HFFc6 (cell line): ENCODE results near the gene SLC25A1. TPM values are rescaled to one million over a fixed set of nuclear protein-coding genes. Genes with fewer than 3 reads are reported as not detected.

Experiments
- DNase-seq: peaks from one replicate; pipeline ENCODE4 v3.0.0-alpha.2; 2018
- H3K27ac Mint-ChIP-seq: 2 replicates; pipeline ENCODE4 v1.8.0; 2020; ENCODE audit warnings: mild to moderate bottlenecking, mixed read lengths
- H3K27me3 Mint-ChIP-seq: 2 replicates; pipeline ENCODE4 v1.8.0; 2021; ENCODE audit warnings: mild to moderate bottlenecking, moderate library complexity, mixed read lengths; ENCODE audit not compliant: insufficient read depth
- H3K36me3 Mint-ChIP-seq: 2 replicates; pipeline ENCODE4 v1.8.0; 2021; ENCODE audit warnings: low read depth, mixed read lengths
- H3K4me1 Mint-ChIP-seq: 2 replicates; pipeline ENCODE4 v1.8.0; 2020; ENCODE audit warnings: low read depth, mixed read lengths
- H3K4me3 Mint-ChIP-seq: 2 replicates; pipeline ENCODE4 v1.8.0; 2020; ENCODE audit warnings: mild to moderate bottlenecking, moderate library complexity, mixed read lengths
- H3K9me3 Mint-ChIP-seq: 2 replicates; pipeline ENCODE4 v1.8.0; 2020; ENCODE audit warnings: mild to moderate bottlenecking, mixed read lengths
- CTCF ChIP-seq: fragments of 200-600 bp; sonication (generic); IDR thresholded peaks from 2 replicates; pipeline ENCODE4 v1.5.0; 2021; ENCODE audit warnings: antibody characterized with exemption, mild to moderate bottlenecking
- total RNA-seq, 6 experiments: library from RNA; stranded (reverse); fragmentation: NEBNext Ultra II Directional; extraction: Animal tissue kit (Norgen Biotek cat#: 25700); gene quantifications; 2 replicates in 1 of 6; 3 replicates in 5 of 6; pipeline ENCODE4 v1.2.3, GENCODE V29; 2021

The SLC25A1 gene
- total RNA-seq, 6 experiments from 2014 or later, result 102 to 124 (median 108) TPM

DNA sequence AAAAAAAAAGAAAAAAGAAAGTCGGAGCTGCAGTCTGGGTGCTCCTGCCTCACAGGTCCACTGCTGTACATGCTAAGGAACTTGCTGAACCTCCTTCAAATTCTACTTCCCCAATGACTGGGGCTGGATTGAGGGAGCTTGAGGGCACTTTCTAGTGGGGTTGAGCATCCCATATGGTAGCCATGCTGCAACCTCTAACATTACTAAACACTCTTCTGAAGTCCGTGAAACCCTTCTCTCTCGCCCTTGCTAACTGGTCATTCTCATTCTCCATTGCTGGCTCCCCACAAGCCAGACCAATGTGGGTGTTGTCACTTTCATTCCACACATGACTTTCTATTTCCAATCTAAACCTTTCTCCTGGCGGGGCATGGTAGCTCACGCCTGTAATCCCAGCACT, 35.3 kb downstream of the SLC25A1 start:
- Mint-ChIP-seq H3K27ac (no peak overlapping the region), H3K4me3 (peak overlapping the region; percentile 96)

DNA sequence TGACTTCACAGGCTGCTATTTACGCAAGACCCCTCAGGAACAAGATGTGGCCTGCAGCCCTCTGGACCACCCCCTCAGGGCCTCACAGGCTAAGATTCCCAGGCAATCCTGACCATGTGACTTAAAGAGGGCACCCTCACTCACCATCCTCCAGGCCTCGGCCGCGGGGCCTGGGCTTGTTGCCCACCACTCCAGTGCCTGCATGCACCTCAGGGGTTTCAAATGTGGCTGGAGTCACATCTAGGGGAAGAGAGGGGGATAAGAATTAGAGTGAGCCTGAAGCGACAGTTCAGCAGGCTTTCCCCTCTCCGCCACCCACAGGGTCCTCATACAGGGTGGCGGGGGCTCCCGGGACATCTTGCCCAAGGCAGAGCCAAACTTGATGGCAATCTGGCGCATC, 36.1 kb downstream of the SLC25A1 start:
- H3K27ac Mint-ChIP-seq, result no peak overlapping the region
- H3K4me1 Mint-ChIP-seq, result peaks cover 18% of the 10 kb centered on the region
- no peak for DNase-seq
- peaks cover 7% of the 10 kb centered on the region for H3K27me3 Mint-ChIP-seq
- TF ChIP-seq CTCF, result no peak
- H3K9me3 Mint-ChIP-seq, result no peaks in the 10 kb centered on the region
- H3K4me3 Mint-ChIP-seq, result no peak overlapping the region
- peaks cover 8% of the 10 kb centered on the region for H3K36me3 Mint-ChIP-seq

More for the DNA sequence above, 35.3 kb downstream of the SLC25A1 start:
- H3K9me3 Mint-ChIP-seq, result no peaks in the 10 kb centered on the region
- H3K27me3 Mint-ChIP-seq, result peaks cover 10% of the 10 kb centered on the region
- DNase-seq, result no peak
- TF ChIP-seq CTCF, result no peak
- H3K36me3 Mint-ChIP-seq, result peaks cover 8% of the 10 kb centered on the region
- peaks cover 18% of the 10 kb centered on the region for H3K4me1 Mint-ChIP-seq

DNA sequence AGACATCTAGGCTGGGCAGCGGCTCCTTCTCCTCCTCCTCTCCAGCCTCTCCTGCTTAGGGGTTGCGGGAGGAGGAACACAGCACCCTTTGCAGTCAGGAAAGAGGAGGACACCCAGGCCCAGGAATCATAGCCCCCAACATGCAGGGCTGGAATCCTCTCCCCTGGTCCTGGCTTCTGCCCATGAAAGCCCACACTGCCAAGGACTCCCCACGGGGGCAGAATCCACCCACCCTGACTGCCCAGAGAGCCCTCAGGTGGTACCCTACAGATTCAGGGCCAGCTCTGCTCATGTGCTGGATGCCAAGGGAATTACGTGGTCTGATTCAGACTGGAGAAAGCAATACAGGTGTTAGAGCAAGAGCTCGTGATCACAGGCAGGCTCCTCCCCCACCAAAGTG, 38.6 kb downstream of the SLC25A1 start:
- Mint-ChIP-seq H3K27me3 (no peaks in the 10 kb centered on the region; the same call in 1 of the 2 replicates), H3K27ac (no peak overlapping the region), H3K9me3 (no peaks in the 10 kb centered on the region), H3K4me1 (peaks cover 18% of the 10 kb centered on the region), H3K36me3 (peaks cover 19% of the 10 kb centered on the region), H3K4me3 (no peak overlapping the region)
- TF ChIP-seq CTCF, result no peak
- no peak for DNase-seq

- no peak for TF ChIP-seq CTCF
- no peaks in the 10 kb centered on the region for H3K9me3 Mint-ChIP-seq
- no peak for DNase-seq
- H3K27me3 Mint-ChIP-seq, result no peaks in the 10 kb centered on the region; the same call in 1 of the 2 replicates
- H3K36me3 Mint-ChIP-seq, result peaks cover 16% of the 10 kb centered on the region
- no peak overlapping the region for H3K4me3 Mint-ChIP-seq
- H3K4me1 Mint-ChIP-seq, result peaks cover 8% of the 10 kb centered on the region
- H3K27ac Mint-ChIP-seq, result no peak overlapping the region
These were observed 39.6 kb downstream of the SLC25A1 start for GRCh38 chr22:19139001-19139356.

DNA sequence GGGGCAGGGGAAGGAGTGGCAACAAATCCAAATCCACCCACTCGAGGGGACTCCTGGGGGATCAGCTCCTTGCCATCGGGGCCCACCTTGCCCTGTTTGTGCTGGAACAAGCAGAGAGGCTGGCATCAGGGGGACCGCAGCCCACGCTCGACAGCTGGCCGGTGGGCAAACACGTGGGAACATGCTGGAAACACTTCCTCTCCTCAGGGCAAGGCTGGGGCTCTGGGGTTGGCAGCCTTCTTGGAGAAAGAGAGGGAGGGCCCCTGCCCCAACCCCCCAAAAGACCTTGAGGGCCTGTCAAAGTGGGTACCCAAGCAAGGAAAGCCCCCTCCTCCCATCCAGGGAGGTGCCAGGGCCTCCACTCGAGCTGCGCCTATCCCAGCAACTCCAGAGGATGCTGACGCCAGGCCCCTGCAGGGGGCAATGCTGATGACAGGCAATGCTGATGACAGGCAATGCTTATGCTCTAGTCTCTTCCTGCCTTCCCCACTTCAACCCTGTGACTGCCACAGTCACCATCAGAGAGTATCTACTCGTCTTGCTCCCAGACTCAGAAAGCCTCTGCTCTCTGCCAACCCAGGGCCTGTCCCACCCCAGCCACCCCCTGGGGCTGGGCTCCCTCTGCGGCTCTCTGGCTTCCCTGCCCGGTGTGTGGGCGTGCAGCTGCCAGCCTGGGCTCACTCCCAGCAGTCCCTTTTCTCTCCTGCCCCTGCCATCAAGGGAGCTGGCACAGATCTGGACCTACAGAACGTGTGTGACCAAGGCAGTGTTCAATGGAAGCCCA, 40.1 kb downstream of the SLC25A1 start:
- peaks cover 2% of the 10 kb centered on the region; the same call in 1 of the 2 replicates for H3K4me1 Mint-ChIP-seq
- no peaks in the 10 kb centered on the region for H3K9me3 Mint-ChIP-seq
- H3K36me3 Mint-ChIP-seq, result peaks cover 12% of the 10 kb centered on the region
- H3K27ac Mint-ChIP-seq, result no peak overlapping the region
- no peak for DNase-seq
- H3K4me3 Mint-ChIP-seq, result no peak overlapping the region
- TF ChIP-seq CTCF, result no peak
- H3K27me3 Mint-ChIP-seq, result no peaks in the 10 kb centered on the region
